HEK293 (cell line): Measurements from ENCODE around the gene AHCTF1.

ENCODE experiments used
- CTCF ChIA-PET: fragments of 350-600 bp; formaldehyde crosslinking; extraction: SDS; loops from one replicate; lab custom pipeline; 2021; ENCODE audit warnings: antibody characterized with exemption; lab: Yijun Ruan, JAX
- POLR2A ChIA-PET: fragments of 300-600 bp; formaldehyde crosslinking; extraction: SDS; loops from one replicate; lab custom pipeline; 2020; ENCODE audit warnings: antibody characterized with exemption, inconsistent platforms; lab: Yijun Ruan, JAX
- H3K27ac ChIP-seq: fragments of 200-500 bp; sonication (Bioruptor generic); 2 replicates; pipeline ENCODE4 v1.5.1; 2014; ENCODE audit warnings: low read depth, low read length, control low read depth, inconsistent platforms; ENCODE audit errors: extremely low read depth
- H3K36me3 ChIP-seq, 2 experiments: fragments of 200-500 bp in 1 of 2; sonication (Bioruptor generic) in 1 of 2; 1 replicate in 1 of 2; 2 replicates in 1 of 2; pipeline ENCODE4 v1.5.1; 2014 to 2017; ENCODE audit warnings: inconsistent platforms in 2 of 2, low read length in 2 of 2; ENCODE audit not compliant: control insufficient read depth in 2 of 2, insufficient read depth in 1 of 2
- H3K4me1 ChIP-seq: fragments of 200-500 bp; sonication (Bioruptor generic); 2 replicates; pipeline ENCODE4 v1.5.1; 2014; ENCODE audit warnings: mild to moderate bottlenecking, low read length, inconsistent platforms; ENCODE audit not compliant: control insufficient read depth, insufficient read depth
- H3K4me3 ChIP-seq: 2 replicates; pipeline ENCODE4 v1.5.1; 2011; ENCODE audit warnings: low read depth, mild to moderate bottlenecking, control low read depth, low read length, moderate library complexity
- H3K9me3 ChIP-seq: fragments of 200-500 bp; sonication (Bioruptor generic); 2 replicates; pipeline ENCODE4 v1.5.1; 2014; ENCODE audit warnings: low read depth, low read length, inconsistent platforms; ENCODE audit not compliant: control insufficient read depth, insufficient read depth
- GLI4 ChIP-seq: fragments of 450-650 bp; formaldehyde crosslinking; IDR thresholded peaks from 2 replicates; pipeline ENCODE4 v1.5.1; 2016; ENCODE audit warnings: missing biosample characterization, missing genetic modification characterization
- GLIS1 ChIP-seq: fragments of 450-650 bp; formaldehyde crosslinking; IDR thresholded peaks from 2 replicates; pipeline ENCODE4 v1.5.1; 2016; ENCODE audit warnings: missing biosample characterization, missing genetic modification characterization
- HOXC10 ChIP-seq: sonication (generic); formaldehyde crosslinking; IDR thresholded peaks from 2 replicates; pipeline ENCODE4 v1.8.1; 2023; ENCODE audit warnings: mild to moderate bottlenecking, missing genetic modification reagents
- KLF7 ChIP-seq: fragments of 450-650 bp; formaldehyde crosslinking; IDR thresholded peaks from 2 replicates; pipeline ENCODE4 v1.5.1; 2016; ENCODE audit warnings: missing biosample characterization, missing genetic modification characterization, borderline replicate concordance
- ZFHX2 ChIP-seq: fragments of 450-650 bp; formaldehyde crosslinking; conservative IDR thresholded peaks from 2 replicates; pipeline ENCODE4 v1.5.1; 2016; ENCODE audit warnings: missing biosample characterization, missing genetic modification characterization
- ZNF121 ChIP-seq: fragments of 450-650 bp; formaldehyde crosslinking; IDR thresholded peaks from 2 replicates; pipeline ENCODE4 v1.5.1; 2016; ENCODE audit warnings: missing biosample characterization, missing genetic modification characterization
- ZNF266 ChIP-seq: fragments of 450-650 bp; formaldehyde crosslinking; IDR thresholded peaks from 2 replicates; pipeline ENCODE4 v1.5.1; 2016; ENCODE audit warnings: missing biosample characterization, missing genetic modification characterization, low read depth
- ZNF394 ChIP-seq: fragments of 450-650 bp; formaldehyde crosslinking; IDR thresholded peaks from 2 replicates; pipeline ENCODE4 v1.5.1; 2016; ENCODE audit warnings: missing biosample characterization, missing genetic modification characterization, mild to moderate bottlenecking, moderate library complexity, borderline replicate concordance
- ZNF561 ChIP-seq: fragments of 450-650 bp; IDR thresholded peaks from 2 replicates; pipeline ENCODE4 v1.5.1; 2018; ENCODE audit warnings: missing biosample characterization, missing genetic modification characterization, borderline replicate concordance
- ZNF571 ChIP-seq: fragments of 450-650 bp; formaldehyde crosslinking; IDR thresholded peaks from 2 replicates; pipeline ENCODE4 v1.5.0; 2017; ENCODE audit warnings: missing biosample characterization, missing genetic modification characterization
- ZNF768 ChIP-seq: fragments of 450-650 bp; formaldehyde crosslinking; IDR thresholded peaks from 2 replicates; pipeline ENCODE4 v1.5.1; 2018; ENCODE audit warnings: missing biosample characterization, mild to moderate bottlenecking, missing genetic modification characterization
- ZNF792 ChIP-seq: fragments of 450-650 bp; formaldehyde crosslinking; IDR thresholded peaks from 2 replicates; pipeline ENCODE4 v1.5.1; 2016; ENCODE audit warnings: missing biosample characterization, missing genetic modification characterization
- ZSCAN23 ChIP-seq: fragments of 450-650 bp; formaldehyde crosslinking; IDR thresholded peaks from 2 replicates; pipeline ENCODE4 v1.5.1; 2016; ENCODE audit warnings: missing biosample characterization, missing genetic modification characterization
- TF ChIP-seq, protein P1 (sequence below): fragments of 450-650 bp; formaldehyde crosslinking; IDR thresholded peaks from 2 replicates; pipeline ENCODE4 v1.5.1; 2016; ENCODE audit warnings: missing biosample characterization, missing genetic modification characterization, borderline replicate concordance
- TF ChIP-seq, protein P2 (sequence below): sonication (generic); formaldehyde crosslinking; IDR thresholded peaks from 2 replicates; pipeline ENCODE4 v1.8.1; 2022; ENCODE audit warnings: mild to moderate bottlenecking, moderate library complexity, missing genetic modification reagents

Gene AHCTF1

DNA sequence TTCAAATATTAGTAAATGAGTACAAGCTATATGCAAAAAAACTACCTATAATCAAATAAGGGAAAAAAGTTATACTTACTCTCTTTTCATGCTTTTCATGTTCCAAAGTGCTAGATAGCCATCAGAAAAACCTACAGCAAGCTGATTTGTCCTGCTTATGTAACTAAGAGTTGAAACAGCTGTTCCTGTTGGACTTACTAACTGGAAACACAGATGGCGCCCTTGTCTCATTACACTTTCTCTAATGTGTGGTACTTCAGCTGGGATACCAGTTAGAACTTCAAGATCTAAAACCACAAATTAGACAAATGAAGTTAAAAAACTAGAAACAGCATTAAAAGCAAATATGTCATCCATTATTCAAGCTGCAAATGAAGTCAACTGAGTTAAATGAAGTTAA lies 24.3 kb downstream of the AHCTF1 start:
- H3K4me1 ChIP-seq: no peaks in the 10 kb centered on the region
- TF ChIP-seq KLF7 (no peak), ZNF394 (tag by site-specific recombination) (no peak), ZNF768 (tag by site-specific recombination) (no peak), ZFHX2 (no peak), GLIS1 (tag by site-specific recombination) (no peak), ZNF571 (no peak), ZSCAN23 (no peak)
- H3K36me3 ChIP-seq: peaks cover 0 to 72% of the 10 kb centered on the region in 2 experiments; a peak in 2 of 3 replicates
- no peak overlapping the region for H3K4me3 ChIP-seq
- no peaks in the 10 kb centered on the region for H3K9me3 ChIP-seq
- ChIA-PET POLR2A (no interaction called here), CTCF (interaction anchor here (0.7 kb wide), 1 partner anchor 62 kb away, joined by 3 read pairs; no protein-coding TSS in a partner anchor)
- no peak overlapping the region for H3K27ac ChIP-seq

DNA sequence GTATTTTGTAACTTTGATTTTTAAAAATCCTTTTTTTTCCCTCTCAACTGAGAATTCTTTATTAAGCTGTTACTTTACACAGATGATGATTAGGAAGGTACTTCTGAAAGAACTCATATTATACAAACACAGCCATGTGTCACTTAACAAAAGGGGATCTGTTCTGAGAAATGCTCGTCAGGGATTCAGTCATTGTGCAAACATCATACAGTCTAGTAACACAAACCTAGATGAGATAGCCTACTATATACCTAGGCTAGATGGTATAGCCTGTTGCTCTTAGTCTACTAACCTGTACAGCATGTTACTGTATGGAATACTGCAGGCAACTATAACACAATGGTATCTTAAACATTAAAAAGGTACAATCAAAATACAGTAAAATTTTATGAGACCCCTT lies 24.9 kb downstream of the AHCTF1 start:
- no peak overlapping the region for H3K4me3 ChIP-seq
- TF ChIP-seq ZNF561 (tag by site-specific recombination): no peak
- TF ChIP-seq, protein P1, sequence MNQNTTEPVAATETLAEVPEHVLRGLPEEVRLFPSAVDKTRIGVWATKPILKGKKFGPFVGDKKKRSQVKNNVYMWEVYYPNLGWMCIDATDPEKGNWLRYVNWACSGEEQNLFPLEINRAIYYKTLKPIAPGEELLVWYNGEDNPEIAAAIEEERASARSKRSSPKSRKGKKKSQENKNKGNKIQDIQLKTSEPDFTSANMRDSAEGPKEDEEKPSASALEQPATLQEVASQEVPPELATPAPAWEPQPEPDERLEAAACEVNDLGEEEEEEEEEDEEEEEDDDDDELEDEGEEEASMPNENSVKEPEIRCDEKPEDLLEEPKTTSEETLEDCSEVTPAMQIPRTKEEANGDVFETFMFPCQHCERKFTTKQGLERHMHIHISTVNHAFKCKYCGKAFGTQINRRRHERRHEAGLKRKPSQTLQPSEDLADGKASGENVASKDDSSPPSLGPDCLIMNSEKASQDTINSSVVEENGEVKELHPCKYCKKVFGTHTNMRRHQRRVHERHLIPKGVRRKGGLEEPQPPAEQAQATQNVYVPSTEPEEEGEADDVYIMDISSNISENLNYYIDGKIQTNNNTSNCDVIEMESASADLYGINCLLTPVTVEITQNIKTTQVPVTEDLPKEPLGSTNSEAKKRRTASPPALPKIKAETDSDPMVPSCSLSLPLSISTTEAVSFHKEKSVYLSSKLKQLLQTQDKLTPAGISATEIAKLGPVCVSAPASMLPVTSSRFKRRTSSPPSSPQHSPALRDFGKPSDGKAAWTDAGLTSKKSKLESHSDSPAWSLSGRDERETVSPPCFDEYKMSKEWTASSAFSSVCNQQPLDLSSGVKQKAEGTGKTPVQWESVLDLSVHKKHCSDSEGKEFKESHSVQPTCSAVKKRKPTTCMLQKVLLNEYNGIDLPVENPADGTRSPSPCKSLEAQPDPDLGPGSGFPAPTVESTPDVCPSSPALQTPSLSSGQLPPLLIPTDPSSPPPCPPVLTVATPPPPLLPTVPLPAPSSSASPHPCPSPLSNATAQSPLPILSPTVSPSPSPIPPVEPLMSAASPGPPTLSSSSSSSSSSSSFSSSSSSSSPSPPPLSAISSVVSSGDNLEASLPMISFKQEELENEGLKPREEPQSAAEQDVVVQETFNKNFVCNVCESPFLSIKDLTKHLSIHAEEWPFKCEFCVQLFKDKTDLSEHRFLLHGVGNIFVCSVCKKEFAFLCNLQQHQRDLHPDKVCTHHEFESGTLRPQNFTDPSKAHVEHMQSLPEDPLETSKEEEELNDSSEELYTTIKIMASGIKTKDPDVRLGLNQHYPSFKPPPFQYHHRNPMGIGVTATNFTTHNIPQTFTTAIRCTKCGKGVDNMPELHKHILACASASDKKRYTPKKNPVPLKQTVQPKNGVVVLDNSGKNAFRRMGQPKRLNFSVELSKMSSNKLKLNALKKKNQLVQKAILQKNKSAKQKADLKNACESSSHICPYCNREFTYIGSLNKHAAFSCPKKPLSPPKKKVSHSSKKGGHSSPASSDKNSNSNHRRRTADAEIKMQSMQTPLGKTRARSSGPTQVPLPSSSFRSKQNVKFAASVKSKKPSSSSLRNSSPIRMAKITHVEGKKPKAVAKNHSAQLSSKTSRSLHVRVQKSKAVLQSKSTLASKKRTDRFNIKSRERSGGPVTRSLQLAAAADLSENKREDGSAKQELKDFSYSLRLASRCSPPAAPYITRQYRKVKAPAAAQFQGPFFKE: no peak
- TF ChIP-seq GLI4 (tag by site-specific recombination): no peak
- no peak for TF ChIP-seq ZNF121 (tag by site-specific recombination)
- ChIA-PET POLR2A (no interaction called here), CTCF (interaction anchor here (0.7 kb wide), 1 partner anchor 62 kb away, joined by 3 read pairs; no protein-coding TSS in a partner anchor)
- no peaks in the 10 kb centered on the region for H3K4me1 ChIP-seq
- no peak overlapping the region for H3K27ac ChIP-seq
- H3K36me3 ChIP-seq: peaks cover 0 to 72% of the 10 kb centered on the region in 2 experiments; a peak in 2 of 3 replicates
- H3K9me3 ChIP-seq: no peaks in the 10 kb centered on the region

DNA sequence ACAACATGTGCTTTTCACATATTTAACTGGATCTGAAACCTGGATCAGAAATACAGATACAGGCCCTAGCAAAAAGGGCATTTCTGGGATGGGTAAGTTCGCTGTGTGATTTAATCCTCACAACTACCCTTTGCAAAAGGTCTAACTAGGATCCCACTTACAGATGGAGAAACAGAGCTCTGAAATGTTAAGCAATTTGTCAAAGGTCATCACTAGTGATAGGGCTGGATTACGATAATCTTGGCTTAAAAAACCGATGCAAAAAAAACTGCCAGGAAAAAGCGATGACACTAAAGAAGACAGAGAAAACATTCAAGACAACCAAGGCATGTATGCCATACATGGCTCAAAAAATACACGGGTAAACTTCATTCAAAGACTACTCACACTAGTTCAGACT lies 29.9 kb downstream of the AHCTF1 start:
- Histone ChIP-seq H3K4me3 (no peak overlapping the region), H3K4me1 (no peaks in the 10 kb centered on the region), H3K36me3 (peaks cover 0 to 93% of the 10 kb centered on the region in 2 experiments; a peak in 2 of 3 replicates), H3K9me3 (no peaks in the 10 kb centered on the region), H3K27ac (no peak overlapping the region)
- POLR2A ChIA-PET: no interaction called here
- CTCF ChIA-PET: interaction anchor here (0.5 kb wide), 1 partner anchor 33 kb away, joined by 3 read pairs; no protein-coding TSS in a partner anchor
- TF ChIP-seq, protein P2, sequence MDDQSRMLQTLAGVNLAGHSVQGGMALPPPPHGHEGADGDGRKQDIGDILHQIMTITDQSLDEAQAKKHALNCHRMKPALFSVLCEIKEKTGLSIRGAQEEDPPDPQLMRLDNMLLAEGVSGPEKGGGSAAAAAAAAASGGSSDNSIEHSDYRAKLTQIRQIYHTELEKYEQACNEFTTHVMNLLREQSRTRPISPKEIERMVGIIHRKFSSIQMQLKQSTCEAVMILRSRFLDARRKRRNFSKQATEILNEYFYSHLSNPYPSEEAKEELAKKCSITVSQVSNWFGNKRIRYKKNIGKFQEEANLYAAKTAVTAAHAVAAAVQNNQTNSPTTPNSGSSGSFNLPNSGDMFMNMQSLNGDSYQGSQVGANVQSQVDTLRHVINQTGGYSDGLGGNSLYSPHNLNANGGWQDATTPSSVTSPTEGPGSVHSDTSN (CRISPR knock-in tag): no peak
- no peak for TF ChIP-seq HOXC10 (CRISPR knock-in tag)
- no peak for TF ChIP-seq ZNF792 (tag by site-specific recombination)
- no peak for TF ChIP-seq ZNF266 (tag by site-specific recombination)
